GM18907 (cell line): ENCODE data around the gene SGPP1.
A peak's percentile ranks its signal among the peaks of the same experiment; 100 is the strongest.
"Not testable (repeated sequence)": the region's sequence is repeated elsewhere in the genome, so short reads cannot be mapped to it uniquely, and the experiment has no call there.

ENCODE experiments used
- ATAC-seq: cut with Tn5 transposase; IDR thresholded peaks from one replicate; pipeline ENCODE4 v1.9.1; 2021; ENCODE audit warnings: mild to moderate bottlenecking, moderate library complexity; ENCODE audit not compliant: unreplicated experiment

The SGPP1 gene

GRCh38 chr14:63641473-63642228, 86.2 kb downstream of the SGPP1 start, which contains the start of gene WDR89:
Gene WDR89, minus strand, starts transcription at chr14:63641871. Its CDS starts 41,929 bp downstream, at chr14:63599942.
- ATAC-seq = peak; percentile 86

GRCh38 chr14:63638493-63638892, 89.4 kb downstream of the SGPP1 start:
- ATAC-seq = no peak

GRCh38 chr14:63636094-63636635, 91.7 kb downstream of the SGPP1 start:
- ATAC-seq = not testable (repeated sequence)
